H4 (cell line): ENCODE data around the gene IFIT2. TPM values are rescaled to one million over a fixed set of nuclear protein-coding genes. Genes with fewer than 3 reads are reported as not detected.

ENCODE experiments used
- total RNA-seq: library from RNA; depleted of rRNA; stranded (reverse); fragments of >200 nt; shearing (Covaris generic); gene quantifications from 2 replicates; pipeline ENCODE4 v1.2.3, GENCODE V29; 2014; rRNA removed

IFIT2 gene
- total RNA-seq, 1 experiment from 2014 or later = 3.9 TPM

Other genes starting within 250 kb of the IFIT2 start
- gene CH25H, start 94.7 kb upstream of the IFIT2 start, total RNA-seq = 0.12 TPM in 1 of 2 replicates, not detected in the other
- gene LIPA, start 50.3 kb upstream of the IFIT2 start, total RNA-seq = 69.7 and 101 TPM in 2 replicates
- 24.6 and 31.4 TPM in 2 replicates for gene IFIT3, start 26.0 kb downstream of the IFIT2 start, total RNA-seq
- gene IFIT1B, start 76.0 kb downstream of the IFIT2 start, total RNA-seq = 0.12 TPM in 1 of 2 replicates, not detected in the other
- 102 and 123 TPM in 2 replicates for gene IFIT1, start 90.6 kb downstream of the IFIT2 start, total RNA-seq
- 34.9 and 41.6 TPM in 2 replicates for gene IFIT5, start 112.5 kb downstream of the IFIT2 start, total RNA-seq
- 0.08 and 0.12 TPM in 2 replicates for gene SLC16A12, start 233.5 kb downstream of the IFIT2 start, total RNA-seq